ENCODE data around the gene AP3B2.

The AP3B2 gene

GRCh38 chr15:82674873-82675272, 34.8 kb downstream of the AP3B2 start:
- H3K27me3 Mint-ChIP-seq: no peaks in the 10 kb centered on the region
- H3K4me1 Mint-ChIP-seq (ENCODE audit: low read depth): no peaks in the 10 kb centered on the region
- no peak overlapping the region for H3K27ac Mint-ChIP-seq
- H3K36me3 Mint-ChIP-seq (ENCODE audit: low read depth): no peaks in the 10 kb centered on the region
- no peak overlapping the region for H3K4me3 Mint-ChIP-seq
- H3K9me3 Mint-ChIP-seq: no peaks in the 10 kb centered on the region

GRCh38 chr15:82670699-82671098, 39.0 kb downstream of the AP3B2 start:
- Mint-ChIP-seq H3K4me3 (no peak overlapping the region), H3K9me3 (no peaks in the 10 kb centered on the region), H3K36me3 (ENCODE audit: low read depth) (no peaks in the 10 kb centered on the region)

GRCh38 chr15:82666606-82667005, 43.1 kb downstream of the AP3B2 start:
- H3K27me3 Mint-ChIP-seq: no peaks in the 10 kb centered on the region
- no peaks in the 10 kb centered on the region for H3K4me1 Mint-ChIP-seq (ENCODE audit: low read depth)
- H3K4me3 Mint-ChIP-seq: no peak overlapping the region
- H3K27ac Mint-ChIP-seq: no peak overlapping the region
- no peaks in the 10 kb centered on the region for H3K9me3 Mint-ChIP-seq
- H3K36me3 Mint-ChIP-seq (ENCODE audit: low read depth): no peaks in the 10 kb centered on the region

More at GRCh38 chr15:82670699-82671098, 39.0 kb downstream of the AP3B2 start:
- H3K27me3 Mint-ChIP-seq: no peaks in the 10 kb centered on the region
- H3K27ac Mint-ChIP-seq: no peak overlapping the region
- no peaks in the 10 kb centered on the region for H3K4me1 Mint-ChIP-seq (ENCODE audit: low read depth)

- Mint-ChIP-seq H3K9me3 (no peaks in the 10 kb centered on the region), H3K27me3 (no peaks in the 10 kb centered on the region), H3K36me3 (ENCODE audit: low read depth) (no peaks in the 10 kb centered on the region), H3K27ac (no peak overlapping the region), H3K4me3 (no peak overlapping the region), H3K4me1 (ENCODE audit: low read depth) (no peaks in the 10 kb centered on the region)
Measured at GRCh38 chr15:82664021-82664420, 45.7 kb downstream of the AP3B2 start.

- H3K27me3 Mint-ChIP-seq: no peaks in the 10 kb centered on the region
- no peak overlapping the region for H3K4me3 Mint-ChIP-seq
Measured at GRCh38 chr15:82663186-82663600, 46.5 kb downstream of the AP3B2 start.

GRCh38 chr15:82662641-82663040, 47.0 kb downstream of the AP3B2 start:
- no peak overlapping the region for H3K27ac Mint-ChIP-seq
- no peaks in the 10 kb centered on the region for H3K9me3 Mint-ChIP-seq
- no peaks in the 10 kb centered on the region for H3K36me3 Mint-ChIP-seq (ENCODE audit: low read depth)
- no peaks in the 10 kb centered on the region for H3K27me3 Mint-ChIP-seq
- H3K4me3 Mint-ChIP-seq: no peak overlapping the region
- H3K4me1 Mint-ChIP-seq (ENCODE audit: low read depth): no peaks in the 10 kb centered on the region

More at GRCh38 chr15:82663186-82663600, 46.5 kb downstream of the AP3B2 start:
- H3K4me1 Mint-ChIP-seq (ENCODE audit: low read depth): no peaks in the 10 kb centered on the region
- no peak overlapping the region for H3K27ac Mint-ChIP-seq
- H3K36me3 Mint-ChIP-seq (ENCODE audit: low read depth): no peaks in the 10 kb centered on the region
- no peaks in the 10 kb centered on the region for H3K9me3 Mint-ChIP-seq

- H3K27ac Mint-ChIP-seq: no peak overlapping the region
- no peaks in the 10 kb centered on the region for H3K36me3 Mint-ChIP-seq (ENCODE audit: low read depth)
- H3K27me3 Mint-ChIP-seq: no peaks in the 10 kb centered on the region
Measured at GRCh38 chr15:82660378-82660777, 49.3 kb downstream of the AP3B2 start.

GRCh38 chr15:82656641-82657266, 52.9 kb downstream of the AP3B2 start:
- H3K4me3 Mint-ChIP-seq: no peak overlapping the region

More at GRCh38 chr15:82660378-82660777, 49.3 kb downstream of the AP3B2 start:
- Mint-ChIP-seq H3K4me1 (ENCODE audit: low read depth) (no peaks in the 10 kb centered on the region), H3K4me3 (no peak overlapping the region), H3K9me3 (no peaks in the 10 kb centered on the region)

GRCh38 chr15:82655606-82656005, 54.1 kb downstream of the AP3B2 start:
- Mint-ChIP-seq H3K27me3 (peaks cover 7% of the 10 kb centered on the region), H3K4me1 (ENCODE audit: low read depth) (no peaks in the 10 kb centered on the region), H3K9me3 (no peaks in the 10 kb centered on the region), H3K4me3 (no peak overlapping the region), H3K36me3 (ENCODE audit: low read depth) (no peaks in the 10 kb centered on the region), H3K27ac (no peak overlapping the region)

More at GRCh38 chr15:82656641-82657266, 52.9 kb downstream of the AP3B2 start:
- Mint-ChIP-seq H3K36me3 (ENCODE audit: low read depth) (no peaks in the 10 kb centered on the region), H3K27me3 (peaks cover 7% of the 10 kb centered on the region), H3K4me1 (ENCODE audit: low read depth) (no peaks in the 10 kb centered on the region), H3K9me3 (no peaks in the 10 kb centered on the region), H3K27ac (no peak overlapping the region)

GRCh38 chr15:82653483-82654168, 56.0 kb downstream of the AP3B2 start:
- no peaks in the 10 kb centered on the region for H3K4me1 Mint-ChIP-seq (ENCODE audit: low read depth)
- no peak overlapping the region for H3K27ac Mint-ChIP-seq
- H3K36me3 Mint-ChIP-seq (ENCODE audit: low read depth): no peaks in the 10 kb centered on the region
- H3K27me3 Mint-ChIP-seq: peaks cover 12% of the 10 kb centered on the region
- no peak overlapping the region for H3K4me3 Mint-ChIP-seq
- H3K9me3 Mint-ChIP-seq: no peaks in the 10 kb centered on the region

- H3K27me3 Mint-ChIP-seq: peaks cover 18% of the 10 kb centered on the region
- H3K36me3 Mint-ChIP-seq (ENCODE audit: low read depth): no peaks in the 10 kb centered on the region
- H3K4me3 Mint-ChIP-seq: no peak overlapping the region
- H3K27ac Mint-ChIP-seq: no peak overlapping the region
- no peaks in the 10 kb centered on the region for H3K9me3 Mint-ChIP-seq
- H3K4me1 Mint-ChIP-seq (ENCODE audit: low read depth): peaks cover 5% of the 10 kb centered on the region
Measured at GRCh38 chr15:82651708-82652107, 58.0 kb downstream of the AP3B2 start.

GRCh38 chr15:82650046-82650670, 59.5 kb downstream of the AP3B2 start:
- Mint-ChIP-seq H3K9me3 (no peaks in the 10 kb centered on the region), H3K4me3 (no peak overlapping the region), H3K36me3 (ENCODE audit: low read depth) (no peaks in the 10 kb centered on the region), H3K27ac (no peak overlapping the region), H3K4me1 (ENCODE audit: low read depth) (peaks cover 8% of the 10 kb centered on the region), H3K27me3 (peaks cover 24% of the 10 kb centered on the region)

GRCh38 chr15:82649226-82649999, 60.3 kb downstream of the AP3B2 start:
- no peak overlapping the region for H3K4me3 Mint-ChIP-seq
- peaks cover 8% of the 10 kb centered on the region for H3K4me1 Mint-ChIP-seq (ENCODE audit: low read depth)
- H3K36me3 Mint-ChIP-seq (ENCODE audit: low read depth): no peaks in the 10 kb centered on the region
- no peak overlapping the region for H3K27ac Mint-ChIP-seq
- no peaks in the 10 kb centered on the region for H3K9me3 Mint-ChIP-seq
- peaks cover 29% of the 10 kb centered on the region for H3K27me3 Mint-ChIP-seq

- Mint-ChIP-seq H3K36me3 (ENCODE audit: low read depth) (no peaks in the 10 kb centered on the region), H3K9me3 (no peaks in the 10 kb centered on the region), H3K4me3 (peak overlapping the region; percentile 43), H3K27ac (no peak overlapping the region), H3K4me1 (ENCODE audit: low read depth) (peaks cover 8% of the 10 kb centered on the region), H3K27me3 (peaks cover 33% of the 10 kb centered on the region)
Measured at GRCh38 chr15:82648257-82649103, 61.2 kb downstream of the AP3B2 start.
